Left ventricle myocardium inferior (tissue), 1 donor: ENCODE measurements around the gene COASY. TPM values are rescaled to one million over a fixed set of nuclear protein-coding genes. Genes with fewer than 3 reads are reported as not detected.

Experiments used
- DNase-seq: peaks from one replicate; pipeline ENCODE4 v3.0.0-alpha.2; 2020
- H3K27ac ChIP-seq: fragments of 200-600 bp; replicated peaks from 2 replicates; pipeline ENCODE4 v1.8.0; 2021
- H3K27me3 ChIP-seq: fragments of 200-600 bp; 2 replicates; pipeline ENCODE4 v1.8.0; 2021; ENCODE audit warnings: low read depth
- H3K36me3 ChIP-seq: fragments of 200-600 bp; 2 replicates; pipeline ENCODE4 v1.8.0; 2021
- H3K4me1 ChIP-seq: fragments of 200-600 bp; 2 replicates; pipeline ENCODE4 v1.8.0; 2021
- H3K4me3 ChIP-seq: fragments of 200-600 bp; 2 replicates; pipeline ENCODE4 v1.8.0; 2021; ENCODE audit warnings: mild to moderate bottlenecking, moderate library complexity
- H3K9me3 ChIP-seq: fragments of 200-600 bp; replicated peaks from 2 replicates; pipeline ENCODE4 v1.8.0; 2021
- CTCF ChIP-seq: fragments of 200-600 bp; IDR thresholded peaks from 2 replicates; pipeline ENCODE4 v1.8.0; 2021; ENCODE audit warnings: antibody characterized with exemption, mild to moderate bottlenecking, borderline replicate concordance
- intact Hi-C: fragments of 100-400 bp; cut with micrococcal nuclease; formaldehyde crosslinking; loops from one replicate; pipeline ENCODE4 v1.11.0; 2022
- total RNA-seq: library from RNA; stranded (reverse); fragmentation: NEBNext Ultra II Directional; extraction: Animal tissue kit (Norgen Biotek cat#: 25700); gene quantifications from one replicate; pipeline ENCODE4 v1.2.1, GENCODE V29; 2021
- donor health status: DM: no; HTN: yes; CAD: no; lungs with severe emphysema.

COASY gene
- total RNA-seq, 1 donor from 2014 or later = 48.8 TPM

GRCh38 chr17:42522798-42523278 is 39.1 kb upstream of the COASY start:
- no peaks in the 10 kb centered on the region for H3K27me3 ChIP-seq
- intact Hi-C loops = no loop called here
- H3K4me1 ChIP-seq = peaks cover 86% of the 10 kb centered on the region
- H3K36me3 ChIP-seq = peaks cover 16% of the 10 kb centered on the region
- no peaks in the 10 kb centered on the region for H3K9me3 ChIP-seq
- TF ChIP-seq CTCF = no peak
- peak; percentile 13 for DNase-seq
- H3K27ac ChIP-seq = peak overlapping the region; percentile 98
- no peak overlapping the region for H3K4me3 ChIP-seq

- Histone ChIP-seq H3K4me1 (peaks cover 62% of the 10 kb centered on the region), H3K9me3 (no peaks in the 10 kb centered on the region), H3K27ac (peak overlapping the region; percentile 98), H3K27me3 (no peaks in the 10 kb centered on the region), H3K36me3 (peaks cover 16% of the 10 kb centered on the region), H3K4me3 (no peak overlapping the region)
- intact Hi-C loops = loop anchor here (5.0 kb wide), 1 partner anchor 208 kb away; no protein-coding TSS in a partner anchor
- no peak for DNase-seq
- TF ChIP-seq CTCF = no peak
Measured at GRCh38 chr17:42525221-42525620, 36.7 kb upstream of the COASY start.

GRCh38 chr17:42526031-42526444 is 35.9 kb upstream of the COASY start:
- Histone ChIP-seq H3K4me3 (no peak overlapping the region), H3K36me3 (peaks cover 16% of the 10 kb centered on the region), H3K27me3 (no peaks in the 10 kb centered on the region), H3K4me1 (peaks cover 54% of the 10 kb centered on the region), H3K27ac (peak overlapping the region; percentile 98), H3K9me3 (no peaks in the 10 kb centered on the region)
- intact Hi-C loops = loop anchor here (5.0 kb wide), 1 partner anchor 209 kb away; no protein-coding TSS in a partner anchor
- TF ChIP-seq CTCF = no peak
- DNase-seq = peak; percentile 51

GRCh38 chr17:42527932-42528331 is 34.0 kb upstream of the COASY start:
- Histone ChIP-seq H3K9me3 (no peaks in the 10 kb centered on the region), H3K36me3 (peaks cover 5% of the 10 kb centered on the region), H3K4me1 (peaks cover 48% of the 10 kb centered on the region), H3K4me3 (no peak overlapping the region), H3K27ac (no peak overlapping the region), H3K27me3 (no peaks in the 10 kb centered on the region)
- no peak for DNase-seq
- intact Hi-C loops = loop anchor here (5.0 kb wide), 1 partner anchor 211 kb away; no protein-coding TSS in a partner anchor
- TF ChIP-seq CTCF = no peak

GRCh38 chr17:42529061-42529460 is 32.9 kb upstream of the COASY start:
- H3K27ac ChIP-seq = no peak overlapping the region
- H3K36me3 ChIP-seq = no peaks in the 10 kb centered on the region
- H3K27me3 ChIP-seq = no peaks in the 10 kb centered on the region
- no peaks in the 10 kb centered on the region for H3K9me3 ChIP-seq
- no peak for TF ChIP-seq CTCF
- no peak overlapping the region for H3K4me3 ChIP-seq
- peaks cover 37% of the 10 kb centered on the region for H3K4me1 ChIP-seq
- intact Hi-C loops = loop anchor here (5.0 kb wide), 1 partner anchor 212 kb away; no protein-coding TSS in a partner anchor
- DNase-seq = no peak
